NCI-H1436 (cell line): ENCODE results near the gene MEIS3.

Experiments used
- DNase-seq: peaks from one replicate; lab custom pipeline; 2025; lab: John Stamatoyannopoulos, UW

MEIS3 gene

GRCh38 chr19:47419030-47419783 lies at the start of gene MEIS3:
Gene MEIS3, minus strand, starts transcription at chr19:47419527. Its CDS starts 446 bp downstream, at chr19:47419081.
- DNase-seq, result no peak

- DNase-seq, result no peak
Measured at GRCh38 chr19:47467914-47468313, 48.6 kb upstream of the MEIS3 start.

- DNase-seq, result no peak
Measured at GRCh38 chr19:47465957-47466356, 46.6 kb upstream of the MEIS3 start.

DNA sequence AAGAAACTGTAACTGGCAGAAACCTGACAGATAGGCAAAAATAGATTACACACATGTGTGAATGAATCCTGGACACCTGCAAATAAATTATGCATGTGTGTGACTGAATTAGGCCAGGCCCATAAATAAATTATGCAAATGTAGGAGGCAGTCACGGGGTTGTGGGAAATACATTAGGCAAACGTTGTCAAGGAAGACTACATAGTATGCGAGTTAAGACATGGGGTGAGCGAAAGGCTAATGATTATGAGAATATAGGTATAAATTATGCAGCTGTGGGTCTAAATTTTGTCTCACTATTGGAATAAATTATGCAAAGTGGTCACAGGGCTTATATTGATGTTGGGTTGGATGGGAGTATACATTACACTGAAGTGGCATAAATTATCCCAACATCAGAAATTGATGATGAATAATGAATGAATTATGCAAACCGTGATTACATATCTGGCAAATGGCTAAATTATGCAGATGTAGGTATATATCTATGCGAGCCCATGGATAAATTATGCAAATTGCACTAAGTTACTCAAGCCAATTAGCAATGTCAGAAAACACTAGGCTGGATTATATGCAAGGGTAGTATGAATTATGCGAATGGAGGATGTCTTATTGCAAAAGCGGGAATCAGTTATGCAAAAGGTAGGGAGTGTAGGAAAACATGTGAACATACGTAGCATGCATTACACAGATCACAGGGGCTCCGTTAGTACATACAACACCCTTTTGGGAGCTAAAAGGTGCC lies 45.5 kb upstream of the MEIS3 start:
- DNase-seq, result no peak

- no peak for DNase-seq
Measured at GRCh38 chr19:47461876-47462275, 42.5 kb upstream of the MEIS3 start.

GRCh38 chr19:47459477-47459876 lies 40.1 kb upstream of the MEIS3 start:
- DNase-seq, result no peak

- no peak for DNase-seq
Measured at GRCh38 chr19:47458672-47459071, 39.3 kb upstream of the MEIS3 start.

DNA sequence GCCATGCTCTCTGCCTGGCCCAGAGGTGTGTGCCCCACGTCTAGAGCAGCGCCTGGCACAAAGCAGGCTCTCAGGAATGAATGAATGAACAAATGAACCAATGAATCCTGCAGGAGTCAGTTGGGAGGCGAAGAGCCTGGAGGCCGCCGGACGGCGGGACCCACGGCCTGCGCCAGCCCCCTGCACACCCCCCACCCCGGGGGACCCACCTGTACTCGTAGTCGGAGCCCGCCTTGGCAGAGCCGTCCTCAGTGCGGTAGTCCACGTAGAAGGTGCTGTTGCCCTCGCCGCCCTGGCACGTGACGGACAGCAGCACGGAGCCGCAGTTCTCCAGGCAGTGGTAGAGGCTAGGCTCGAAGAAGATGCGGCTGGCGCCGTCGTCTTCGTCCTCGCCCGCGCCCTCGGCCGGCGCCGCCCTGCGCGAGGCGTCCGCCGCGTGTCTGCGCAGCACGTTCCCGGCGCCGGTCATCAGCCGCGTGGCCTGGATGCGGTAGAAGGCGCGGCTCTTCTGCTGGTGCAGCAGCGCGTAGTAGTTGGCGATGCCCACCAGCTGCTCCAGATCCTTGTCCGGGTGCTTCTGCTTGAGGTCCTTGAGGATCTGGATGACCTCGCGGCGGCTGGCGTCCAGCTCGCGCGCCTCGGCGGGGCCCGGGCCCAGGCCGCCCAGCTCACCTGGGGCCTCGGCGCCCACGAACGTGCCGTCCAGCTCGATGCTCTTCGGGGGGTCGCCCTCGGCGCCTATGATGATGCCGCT lies 37.6 kb upstream of the MEIS3 start:
- DNase-seq, result no peak

- no peak for DNase-seq
Measured at GRCh38 chr19:47450478-47450877, 31.2 kb upstream of the MEIS3 start.

DNA sequence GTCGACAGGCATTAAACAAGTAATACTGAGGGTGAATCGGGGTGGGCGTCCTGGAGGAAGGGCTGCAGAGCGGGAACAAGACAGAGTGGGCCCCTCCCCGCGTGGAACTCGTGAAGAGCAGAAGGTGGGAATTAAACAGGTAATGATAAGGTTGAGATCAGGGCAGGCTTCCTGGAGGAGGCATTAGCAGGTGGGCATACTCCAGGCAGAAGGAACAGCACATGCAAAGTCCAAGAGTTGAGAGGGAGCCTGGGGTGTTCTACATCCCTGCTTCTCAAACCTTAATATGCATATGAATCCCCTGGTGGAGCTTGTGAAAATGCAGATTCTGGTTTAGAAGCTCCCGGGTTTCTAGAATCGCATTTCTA lies 29.0 kb upstream of the MEIS3 start:
- no peak for DNase-seq

- DNase-seq, result peak; percentile 66
Measured at GRCh38 chr19:47447470-47448359, 28.4 kb upstream of the MEIS3 start.

DNA sequence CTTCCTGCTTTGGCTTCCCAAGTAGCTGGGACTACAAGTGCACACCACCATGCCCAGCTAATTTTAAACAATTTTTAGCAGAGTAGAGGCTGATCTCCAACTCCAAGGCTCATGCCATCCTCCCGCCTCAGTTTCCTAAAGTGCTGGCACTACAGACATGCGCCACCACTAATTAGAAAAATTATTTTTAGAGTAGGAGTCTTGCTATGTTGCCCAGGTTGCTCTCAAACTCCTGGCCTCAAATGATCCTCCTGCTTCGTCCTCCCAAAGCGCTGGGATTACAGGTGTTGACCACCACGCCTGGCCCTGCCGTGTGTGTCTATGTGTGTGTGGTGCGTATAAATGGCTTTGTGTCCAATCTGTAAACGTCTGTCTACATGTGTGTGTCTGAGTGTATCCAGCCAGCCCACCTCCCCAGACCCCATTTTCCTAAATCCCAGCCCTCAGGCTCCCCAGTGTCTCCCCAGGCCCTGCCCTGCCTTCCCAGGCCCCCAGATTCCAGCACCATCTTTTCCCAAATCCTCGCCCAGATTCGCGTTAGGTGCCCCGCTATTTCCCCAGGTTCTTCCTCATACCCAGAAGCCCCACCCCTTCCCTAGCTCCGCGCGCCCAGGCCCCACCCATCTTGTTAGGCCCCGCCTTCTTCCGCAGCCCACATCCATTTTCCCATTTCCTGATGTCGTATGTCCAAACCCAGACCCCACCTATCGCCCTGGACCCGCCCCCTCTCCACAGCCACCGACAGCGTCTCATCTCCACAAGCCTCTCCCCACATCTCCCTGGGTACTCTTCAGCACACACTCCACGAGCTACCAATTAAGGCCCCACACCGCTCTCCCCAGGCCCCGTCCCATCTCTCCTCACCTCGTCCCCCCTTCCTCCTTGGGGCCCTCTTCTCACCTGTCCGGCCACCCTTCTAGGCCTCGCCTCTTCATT lies 27.5 kb upstream of the MEIS3 start:
- DNase-seq, result peak; percentile 56

DNA sequence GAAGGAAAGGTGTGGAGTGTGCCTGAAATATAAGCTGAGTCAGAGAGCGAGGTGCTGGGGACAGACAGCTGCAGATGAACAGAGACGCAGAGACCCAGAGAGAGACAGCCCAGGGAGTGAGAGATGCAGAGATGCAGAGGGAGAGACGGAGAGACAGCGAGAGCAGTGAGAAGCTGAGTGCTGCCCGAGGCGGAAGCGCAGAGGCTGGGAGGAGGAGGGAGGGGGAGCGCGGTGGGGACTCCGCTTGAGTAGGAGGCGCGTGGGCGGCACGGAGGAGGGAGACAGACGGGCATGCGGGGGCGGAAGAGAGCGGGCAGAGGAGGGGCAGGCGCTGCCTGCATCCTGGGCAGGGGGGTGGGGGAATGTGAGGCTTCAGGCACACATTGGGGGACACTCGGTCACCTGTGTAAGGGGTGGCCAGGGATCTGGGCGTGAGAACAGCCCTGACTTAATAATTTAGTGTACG lies 26.6 kb upstream of the MEIS3 start:
- peak; percentile 62 for DNase-seq

GRCh38 chr19:47445527-47445926 lies 26.2 kb upstream of the MEIS3 start:
- DNase-seq, result no peak

DNA sequence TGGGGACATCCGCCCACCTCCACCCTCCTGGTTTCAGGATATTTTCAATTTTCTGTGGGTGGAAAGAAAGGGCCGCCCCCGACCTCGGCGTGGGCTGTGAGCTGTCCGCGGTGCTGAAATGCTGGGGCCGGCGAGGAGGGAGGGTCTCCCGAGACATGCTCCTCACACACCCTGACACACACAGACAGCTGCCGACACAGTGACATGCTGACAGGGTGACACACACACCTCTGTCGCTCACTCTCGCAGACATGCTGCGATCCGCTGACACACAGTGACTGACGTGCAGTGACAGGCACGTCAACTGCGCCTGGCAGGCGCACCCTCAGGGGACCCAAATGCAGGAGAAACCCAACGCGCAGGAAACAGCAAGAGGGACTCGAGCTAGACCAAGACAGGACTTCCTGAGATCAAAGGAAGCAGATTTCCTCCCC lies 25.1 kb upstream of the MEIS3 start:
- no peak for DNase-seq

DNA sequence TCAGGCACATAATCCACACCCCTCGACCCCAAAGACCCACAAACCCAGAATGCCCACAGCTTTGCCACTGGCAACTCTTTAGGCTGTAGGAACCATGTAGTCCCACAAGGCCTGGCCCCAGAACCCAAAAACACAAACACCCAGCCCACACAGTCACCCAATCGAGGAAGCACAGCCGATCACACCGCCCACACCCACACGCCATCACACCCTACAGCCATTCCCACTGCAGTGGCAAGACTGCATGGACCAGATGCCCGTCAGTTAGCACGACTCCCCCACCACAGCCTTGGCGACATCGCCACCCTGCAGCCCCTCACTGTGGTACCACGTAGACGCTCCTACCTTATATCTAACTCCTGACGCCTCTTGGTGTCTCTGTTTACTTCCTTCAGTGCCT lies 24.0 kb upstream of the MEIS3 start:
- no peak for DNase-seq

DNA sequence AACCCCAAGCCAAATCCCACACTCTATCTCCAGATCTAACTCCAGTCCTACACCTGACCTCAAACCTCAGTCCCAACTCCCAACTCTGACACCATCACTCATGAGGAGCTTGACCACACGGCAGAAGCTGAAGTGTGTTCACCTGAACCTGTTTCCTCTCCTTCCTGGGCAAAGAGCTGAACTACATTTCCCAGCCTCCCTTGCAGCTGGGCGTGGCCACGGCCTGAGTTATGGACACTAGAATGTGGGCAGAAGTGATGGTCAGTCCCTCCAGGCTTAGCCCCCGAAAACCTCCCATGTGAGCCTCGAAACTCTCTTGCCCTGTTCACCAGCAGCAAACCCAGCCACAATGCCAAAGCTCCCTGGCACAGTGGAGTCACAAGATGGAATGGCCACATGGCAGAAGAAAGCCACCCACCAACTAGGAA lies 19.5 kb upstream of the MEIS3 start:
- no peak for DNase-seq

GRCh38 chr19:47437500-47437899 lies 18.2 kb upstream of the MEIS3 start:
- DNase-seq, result no peak

- DNase-seq, result peak; percentile 84
Measured at GRCh38 chr19:47436712-47437401, 17.5 kb upstream of the MEIS3 start.

DNA sequence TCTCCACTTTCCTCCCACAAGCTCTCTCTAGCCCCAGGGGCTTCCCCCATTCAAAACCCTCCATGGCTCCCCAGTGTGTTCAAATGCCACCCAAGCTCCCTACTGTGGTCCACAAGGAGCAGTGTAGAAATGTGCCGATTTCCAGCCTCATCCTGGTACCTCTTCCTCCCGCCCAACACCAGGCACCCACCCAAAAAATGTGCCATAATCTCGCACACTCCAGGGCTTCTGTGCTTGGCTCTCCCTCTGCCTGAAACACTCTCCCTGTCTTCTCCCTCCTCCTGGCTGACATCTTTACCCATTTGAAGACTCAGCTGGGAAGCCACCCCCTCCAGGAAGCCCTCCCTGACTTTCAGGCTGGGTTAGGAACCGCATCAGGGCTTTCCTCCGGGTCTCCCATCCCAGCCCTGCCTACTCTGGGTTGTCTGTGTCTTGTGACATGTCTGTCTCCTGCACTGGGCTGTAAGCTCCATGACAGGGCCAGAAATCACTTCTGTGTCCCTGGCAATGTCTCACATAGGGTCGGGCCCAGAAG lies 16.6 kb upstream of the MEIS3 start:
- no peak for DNase-seq
